Measurements from ENCODE around the gene DFFB. TPM values are rescaled to one million over a fixed set of nuclear protein-coding genes. Genes with fewer than 3 reads are reported as not detected.

Gene DFFB
- total and polyA plus RNA-seq, 9 of the 15 experiments (the other 6 are each of a cell fraction or from before 2014, with no cell fraction given): 2.3 to 15.8 (median 11.5) TPM

GRCh38 chr1:3900150-3900968 lies 43.1 kb downstream of the DFFB start, which contains the start of gene C1orf174 (continued):
- no peak for TF ChIP-seq CHD7 (IDR thresholded peaks at IDR 0.05; ENCODE audit: low read depth, low read length)
- TF ChIP-seq POLR2AphosphoS5 (IDR thresholded peaks at IDR 0.05; ENCODE audit: control insufficient read depth, insufficient read depth, low read depth, low read length): peak; percentile 47; the same call in 1 of the 2 replicates
- no peak for TF ChIP-seq ZNF586 (CRISPR knock-in tag; conservative IDR thresholded peaks at IDR 0.05)
- TF ChIP-seq CTBP1 (IDR thresholded peaks at IDR 0.05; ENCODE audit: borderline replicate concordance): peak; percentile 20; the same call in 1 of the 2 replicates
- no peak for TF ChIP-seq ZNF707 (CRISPR knock-in tag; conservative IDR thresholded peaks at IDR 0.05)
- TF ChIP-seq XRCC3 (IDR thresholded peaks at IDR 0.05): no peak
- no peak for TF ChIP-seq RFX1 (IDR thresholded peaks at IDR 0.05)
- TF ChIP-seq BMI1 (IDR thresholded peaks at IDR 0.05; ENCODE audit: low read length): no peak
- peak; percentile 77; the same call in 1 of the 2 replicates for TF ChIP-seq ZBTB9 (CRISPR knock-in tag; IDR thresholded peaks at IDR 0.05)
- TF ChIP-seq TAL1 (IDR thresholded peaks at IDR 0.05): no peak
- TF ChIP-seq RCOR1 (IDR thresholded peaks at IDR 0.05; ENCODE audit: borderline replicate concordance in 1 of 2, low read depth in 2 of 2, low read length in 2 of 2): no peak
- TF ChIP-seq EP300 (IDR thresholded peaks at IDR 0.05; ENCODE audit: low read length): 0 out of 2 replicates have a peak, but pooled peaks have one; percentile 23
- TF ChIP-seq SMARCA5 (IDR thresholded peaks at IDR 0.05): no peak
- peak; percentile 43 for TF ChIP-seq MXD1 (CRISPR knock-in tag; IDR thresholded peaks at IDR 0.05; ENCODE audit: borderline replicate concordance, poor library complexity, severe bottlenecking)
- TF ChIP-seq TCF7 (IDR thresholded peaks at IDR 0.05; ENCODE audit: borderline replicate concordance): no peak

Data from K562 (cell line).